ENCODE measurements around the gene FPR1. TPM values are rescaled to one million over a fixed set of nuclear protein-coding genes. Genes with fewer than 3 reads are reported as not detected.

Gene FPR1
- total and polyA plus RNA-seq, 4 donors = 5.2 to 19.4 (median 9.4) TPM

DNA sequence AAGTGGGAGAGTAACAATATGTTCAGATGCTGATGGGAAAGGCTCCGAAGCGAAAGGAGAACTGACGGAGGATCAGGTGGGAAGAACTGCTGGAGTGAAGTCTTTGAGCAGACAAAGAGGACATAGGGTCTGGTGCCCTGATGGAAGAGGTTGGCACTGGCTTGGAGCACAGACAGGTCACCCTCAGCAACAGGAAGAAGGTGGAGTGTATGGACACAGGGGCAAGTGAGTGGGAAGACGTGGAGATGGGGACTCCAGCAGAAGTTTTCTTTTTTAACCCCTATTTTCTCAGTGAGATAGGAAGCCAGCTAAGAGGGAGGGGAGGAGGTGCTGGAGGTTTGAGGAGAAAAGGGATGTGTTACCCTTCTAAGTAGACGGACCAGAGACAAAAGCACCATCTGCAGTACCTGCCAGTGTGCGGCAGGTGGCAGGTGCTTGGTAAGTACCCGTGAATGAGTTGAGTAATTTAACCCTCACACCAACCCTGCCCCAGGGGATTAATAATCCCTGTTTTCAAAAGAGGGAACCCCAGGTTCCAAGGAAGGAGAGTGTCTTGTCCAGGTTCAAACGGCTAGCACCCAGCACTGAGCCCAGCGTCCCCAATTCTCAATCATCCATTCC, 39.1 kb downstream of the FPR1 start:
- Histone ChIP-seq H3K27me3 (ENCODE audit: control insufficient read depth, insufficient read depth, low read length) (no peaks in the 10 kb centered on the region), H3K4me1 (ENCODE audit: control insufficient read depth, insufficient read depth, low read length) (no peaks in the 10 kb centered on the region), H3K36me3 (ENCODE audit: control insufficient read depth, insufficient read depth, low read length) (peaks cover 12% of the 10 kb centered on the region), H3K9me3 (ENCODE audit: control insufficient read depth, insufficient read depth, low read length) (no peaks in the 10 kb centered on the region), H3K4me3 (ENCODE audit: low read depth, low read length) (no peak overlapping the region), H3K27ac (ENCODE audit: low read depth, low read length) (no peak overlapping the region)
- 89% methylated on average over 3 of the region's 9 CpGs for WGBS (ENCODE audit: insufficient coverage)
- DNase-seq (ENCODE audit: low read depth in 4 of 6, low spot score in 6 of 6) = peak in 1 of 6 donors; percentile 38

DNA sequence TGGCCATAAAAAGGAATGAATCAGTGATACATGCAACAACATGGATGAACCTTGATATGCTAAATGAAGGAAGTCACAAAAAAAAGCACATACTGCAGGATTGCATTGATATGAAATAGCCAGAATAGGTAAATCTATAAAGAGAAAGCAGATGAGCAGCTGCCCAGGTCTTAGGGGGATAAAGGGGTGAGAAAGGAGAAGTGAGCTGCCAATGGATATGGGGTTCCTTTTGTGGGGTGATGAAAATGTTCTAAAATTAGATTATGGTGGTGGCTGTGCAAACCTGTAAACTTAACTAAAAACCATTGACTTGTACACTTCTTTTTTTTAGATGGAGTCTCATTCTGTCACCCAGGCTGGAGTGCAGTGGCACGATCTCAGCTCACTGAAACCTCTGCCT, 40.0 kb downstream of the FPR1 start:
- H3K27ac ChIP-seq (ENCODE audit: low read depth, low read length) = no peak overlapping the region
- no peak overlapping the region for H3K4me3 ChIP-seq (ENCODE audit: low read depth, low read length)
- no peak for DNase-seq (ENCODE audit: low read depth in 4 of 6, low spot score in 6 of 6)
- 100% methylated on average over 1 of the region's 1 CpG for WGBS (ENCODE audit: insufficient coverage)
- H3K4me1 ChIP-seq (ENCODE audit: control insufficient read depth, insufficient read depth, low read length) = no peaks in the 10 kb centered on the region
- H3K36me3 ChIP-seq (ENCODE audit: control insufficient read depth, insufficient read depth, low read length) = peaks cover 15% of the 10 kb centered on the region
- H3K27me3 ChIP-seq (ENCODE audit: control insufficient read depth, insufficient read depth, low read length) = no peaks in the 10 kb centered on the region
- H3K9me3 ChIP-seq (ENCODE audit: control insufficient read depth, insufficient read depth, low read length) = no peaks in the 10 kb centered on the region

GRCh38 chr19:51710163-51710562, 41.5 kb downstream of the FPR1 start:
- H3K36me3 ChIP-seq (ENCODE audit: control insufficient read depth, insufficient read depth, low read length) = peaks cover 29% of the 10 kb centered on the region
- DNase-seq (ENCODE audit: low read depth in 4 of 6, low spot score in 6 of 6) = no peak
- H3K4me3 ChIP-seq (ENCODE audit: low read depth, low read length) = no peak overlapping the region
- H3K4me1 ChIP-seq (ENCODE audit: control insufficient read depth, insufficient read depth, low read length) = no peaks in the 10 kb centered on the region
- no peaks in the 10 kb centered on the region for H3K27me3 ChIP-seq (ENCODE audit: control insufficient read depth, insufficient read depth, low read length)
- 84% methylated on average over 2 of the region's 2 CpGs for WGBS (ENCODE audit: insufficient coverage)
- H3K27ac ChIP-seq (ENCODE audit: low read depth, low read length) = no peak overlapping the region
- H3K9me3 ChIP-seq (ENCODE audit: control insufficient read depth, insufficient read depth, low read length) = no peaks in the 10 kb centered on the region

- Histone ChIP-seq H3K27me3 (ENCODE audit: control insufficient read depth, insufficient read depth, low read length) (no peaks in the 10 kb centered on the region), H3K4me3 (ENCODE audit: low read depth, low read length) (no peak overlapping the region), H3K4me1 (ENCODE audit: control insufficient read depth, insufficient read depth, low read length) (peaks cover 5% of the 10 kb centered on the region), H3K27ac (ENCODE audit: low read depth, low read length) (no peak overlapping the region), H3K36me3 (ENCODE audit: control insufficient read depth, insufficient read depth, low read length) (peaks cover 33% of the 10 kb centered on the region), H3K9me3 (ENCODE audit: control insufficient read depth, insufficient read depth, low read length) (no peaks in the 10 kb centered on the region)
- DNase-seq (ENCODE audit: low read depth in 4 of 6, low spot score in 6 of 6) = no peak
- 70% methylated on average over 6 of the region's 6 CpGs for WGBS (ENCODE audit: insufficient coverage)
Measured at GRCh38 chr19:51709575-51709974, 42.1 kb downstream of the FPR1 start.

DNA sequence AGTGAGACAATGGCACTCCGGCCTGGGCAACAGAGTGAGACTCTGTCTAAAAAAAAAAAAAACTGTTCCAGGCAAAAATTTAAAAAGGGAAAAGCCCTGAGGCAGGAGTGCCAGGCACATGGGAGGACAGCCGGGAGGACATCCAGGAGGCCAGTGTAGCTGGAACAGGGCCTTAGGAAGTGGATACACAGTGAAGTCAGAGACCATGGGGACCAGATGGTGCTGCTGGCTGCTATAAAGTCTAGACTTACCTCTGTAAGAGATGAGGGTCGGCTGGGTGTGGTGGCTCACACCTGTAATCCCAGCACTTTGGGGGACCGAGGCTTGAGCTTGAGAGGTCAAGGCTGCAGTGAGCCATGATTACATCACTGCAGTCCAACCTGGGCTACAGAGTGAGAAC, 42.9 kb downstream of the FPR1 start:
- Histone ChIP-seq H3K4me1 (ENCODE audit: control insufficient read depth, insufficient read depth, low read length) (peaks cover 12% of the 10 kb centered on the region), H3K36me3 (ENCODE audit: control insufficient read depth, insufficient read depth, low read length) (peaks cover 34% of the 10 kb centered on the region), H3K27me3 (ENCODE audit: control insufficient read depth, insufficient read depth, low read length) (no peaks in the 10 kb centered on the region), H3K9me3 (ENCODE audit: control insufficient read depth, insufficient read depth, low read length) (no peaks in the 10 kb centered on the region), H3K27ac (ENCODE audit: low read depth, low read length) (no peak overlapping the region), H3K4me3 (ENCODE audit: low read depth, low read length) (no peak overlapping the region)
- DNase-seq (ENCODE audit: low read depth in 4 of 6, low spot score in 6 of 6) = no peak
- 85% methylated on average over 4 of the region's 4 CpGs for WGBS (ENCODE audit: insufficient coverage)

GRCh38 chr19:51706885-51707284, 44.8 kb downstream of the FPR1 start:
- 89% methylated on average over 3 of the region's 3 CpGs for WGBS (ENCODE audit: insufficient coverage)
- no peak for DNase-seq (ENCODE audit: low read depth in 4 of 6, low spot score in 6 of 6)

DNA sequence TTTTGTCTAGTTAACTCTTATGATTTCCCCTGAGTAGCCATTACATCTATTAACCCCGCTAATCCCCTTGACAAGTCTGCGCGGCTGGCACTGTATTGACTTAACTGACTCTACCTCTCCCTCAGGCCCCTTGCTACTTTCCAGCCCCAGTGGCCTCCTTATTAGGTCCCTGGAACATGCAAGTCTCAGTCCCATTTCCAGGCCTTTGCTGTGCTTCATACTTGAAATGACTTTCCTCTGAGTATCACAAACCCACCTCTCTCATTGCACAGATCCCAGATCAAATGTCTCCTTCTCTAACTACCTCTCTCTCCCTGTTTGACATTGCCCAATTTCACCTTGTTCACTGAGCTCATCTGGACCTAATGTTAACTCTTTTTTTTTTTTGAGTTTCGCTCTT, 45.4 kb downstream of the FPR1 start:
- Histone ChIP-seq H3K27me3 (ENCODE audit: control insufficient read depth, insufficient read depth, low read length) (no peaks in the 10 kb centered on the region), H3K4me3 (ENCODE audit: low read depth, low read length) (no peak overlapping the region), H3K9me3 (ENCODE audit: control insufficient read depth, insufficient read depth, low read length) (no peaks in the 10 kb centered on the region), H3K36me3 (ENCODE audit: control insufficient read depth, insufficient read depth, low read length) (peaks cover 45% of the 10 kb centered on the region), H3K27ac (ENCODE audit: low read depth, low read length) (no peak overlapping the region), H3K4me1 (ENCODE audit: control insufficient read depth, insufficient read depth, low read length) (peaks cover 31% of the 10 kb centered on the region)
- whole genome bisulfite sequencing (ENCODE audit: insufficient coverage) = 90% methylated on average over 4 of the region's 4 CpGs
- DNase-seq (ENCODE audit: low read depth in 4 of 6, low spot score in 6 of 6) = no peak

More at GRCh38 chr19:51706885-51707284, 44.8 kb downstream of the FPR1 start:
- Histone ChIP-seq H3K4me3 (ENCODE audit: low read depth, low read length) (no peak overlapping the region), H3K9me3 (ENCODE audit: control insufficient read depth, insufficient read depth, low read length) (no peaks in the 10 kb centered on the region), H3K27ac (ENCODE audit: low read depth, low read length) (no peak overlapping the region), H3K27me3 (ENCODE audit: control insufficient read depth, insufficient read depth, low read length) (no peaks in the 10 kb centered on the region), H3K4me1 (ENCODE audit: control insufficient read depth, insufficient read depth, low read length) (peaks cover 31% of the 10 kb centered on the region), H3K36me3 (ENCODE audit: control insufficient read depth, insufficient read depth, low read length) (peaks cover 39% of the 10 kb centered on the region)

- peak overlapping the region; percentile 49 for H3K4me3 ChIP-seq (ENCODE audit: low read depth, low read length)
- H3K9me3 ChIP-seq (ENCODE audit: control insufficient read depth, insufficient read depth, low read length) = no peaks in the 10 kb centered on the region
- H3K27ac ChIP-seq (ENCODE audit: low read depth, low read length) = peak overlapping the region; percentile 74
- H3K27me3 ChIP-seq (ENCODE audit: control insufficient read depth, insufficient read depth, low read length) = no peaks in the 10 kb centered on the region
- H3K4me1 ChIP-seq (ENCODE audit: control insufficient read depth, insufficient read depth, low read length) = peaks cover 31% of the 10 kb centered on the region
- DNase-seq (ENCODE audit: low read depth in 4 of 6, low spot score in 6 of 6) = no peak
- 45% methylated on average over 3 of the region's 4 CpGs for WGBS (ENCODE audit: insufficient coverage)
- H3K36me3 ChIP-seq (ENCODE audit: control insufficient read depth, insufficient read depth, low read length) = peaks cover 48% of the 10 kb centered on the region
Measured at GRCh38 chr19:51704626-51705025, 47.1 kb downstream of the FPR1 start.

- Histone ChIP-seq H3K27ac (ENCODE audit: low read depth, low read length) (peak overlapping the region; percentile 84), H3K36me3 (ENCODE audit: control insufficient read depth, insufficient read depth, low read length) (peaks cover 48% of the 10 kb centered on the region)
Measured at GRCh38 chr19:51703575-51704515, 47.8 kb downstream of the FPR1 start.

More at GRCh38 chr19:51703575-51704515, 47.8 kb downstream of the FPR1 start:
- H3K9me3 ChIP-seq (ENCODE audit: control insufficient read depth, insufficient read depth, low read length) = no peaks in the 10 kb centered on the region
- peak in 5 of 6 donors; percentile 80 to 98 (median 90) for DNase-seq (ENCODE audit: low read depth in 4 of 6, low spot score in 6 of 6)
- peaks cover 31% of the 10 kb centered on the region for H3K4me1 ChIP-seq (ENCODE audit: control insufficient read depth, insufficient read depth, low read length)
- no peaks in the 10 kb centered on the region for H3K27me3 ChIP-seq (ENCODE audit: control insufficient read depth, insufficient read depth, low read length)
- peak overlapping the region; percentile 49 for H3K4me3 ChIP-seq (ENCODE audit: low read depth, low read length)
- under 1% methylated on average over 66 of the region's 74 CpGs for whole genome bisulfite sequencing (ENCODE audit: insufficient coverage)
